HK-2 (cell line): ENCODE data around the gene ACTN4.
"Not testable (repeated sequence)": the region's sequence is repeated elsewhere in the genome, so short reads cannot be mapped to it uniquely, and the experiment has no call there.

Source experiments
- DNase-seq: peaks from one replicate; pipeline ENCODE4 v3.0.0-alpha.2; 2018; ENCODE audit not compliant: unreplicated experiment

Gene ACTN4

GRCh38 chr19:38766276-38767047 lies 119.0 kb downstream of the ACTN4 start:
- no peak for DNase-seq

GRCh38 chr19:38769635-38770211 lies 122.3 kb downstream of the ACTN4 start:
- no peak for DNase-seq

GRCh38 chr19:38770228-38770948 lies 122.9 kb downstream of the ACTN4 start:
- not testable (repeated sequence) for DNase-seq

GRCh38 chr19:38770949-38771275 lies 123.5 kb downstream of the ACTN4 start:
- DNase-seq = not testable (repeated sequence)

GRCh38 chr19:38771569-38771968 lies 124.1 kb downstream of the ACTN4 start:
- not testable (repeated sequence) for DNase-seq

GRCh38 chr19:38773469-38774177 lies 126.2 kb downstream of the ACTN4 start, which contains the start of gene LGALS7:
Gene LGALS7, minus strand, starts transcription at chr19:38773517. Its CDS starts 25 bp downstream, at chr19:38773492.
- no peak for DNase-seq

- no peak for DNase-seq
These were observed 126.9 kb downstream of the ACTN4 start for GRCh38 chr19:38774181-38774950.

GRCh38 chr19:38778733-38779132 lies 131.3 kb downstream of the ACTN4 start:
- DNase-seq = no peak

GRCh38 chr19:38780443-38780842 lies 133.0 kb downstream of the ACTN4 start:
- no peak for DNase-seq

- DNase-seq = no peak
These were observed 133.6 kb downstream of the ACTN4 start for GRCh38 chr19:38781058-38781457.
